CD4-positive, alpha-beta T cell treated with Interleukin-6 for 4 hours (primary cell): ENCODE measurements around the gene DDI2.
"Not testable (repeated sequence)": the region's sequence is repeated elsewhere in the genome, so short reads cannot be mapped to it uniquely, and the experiment has no call there.

Experiments
- DNase-seq: peaks from one replicate; pipeline ENCODE4 v3.0.0-alpha.2; 2020; ENCODE audit warnings: mixed read lengths

DDI2 gene

DNA sequence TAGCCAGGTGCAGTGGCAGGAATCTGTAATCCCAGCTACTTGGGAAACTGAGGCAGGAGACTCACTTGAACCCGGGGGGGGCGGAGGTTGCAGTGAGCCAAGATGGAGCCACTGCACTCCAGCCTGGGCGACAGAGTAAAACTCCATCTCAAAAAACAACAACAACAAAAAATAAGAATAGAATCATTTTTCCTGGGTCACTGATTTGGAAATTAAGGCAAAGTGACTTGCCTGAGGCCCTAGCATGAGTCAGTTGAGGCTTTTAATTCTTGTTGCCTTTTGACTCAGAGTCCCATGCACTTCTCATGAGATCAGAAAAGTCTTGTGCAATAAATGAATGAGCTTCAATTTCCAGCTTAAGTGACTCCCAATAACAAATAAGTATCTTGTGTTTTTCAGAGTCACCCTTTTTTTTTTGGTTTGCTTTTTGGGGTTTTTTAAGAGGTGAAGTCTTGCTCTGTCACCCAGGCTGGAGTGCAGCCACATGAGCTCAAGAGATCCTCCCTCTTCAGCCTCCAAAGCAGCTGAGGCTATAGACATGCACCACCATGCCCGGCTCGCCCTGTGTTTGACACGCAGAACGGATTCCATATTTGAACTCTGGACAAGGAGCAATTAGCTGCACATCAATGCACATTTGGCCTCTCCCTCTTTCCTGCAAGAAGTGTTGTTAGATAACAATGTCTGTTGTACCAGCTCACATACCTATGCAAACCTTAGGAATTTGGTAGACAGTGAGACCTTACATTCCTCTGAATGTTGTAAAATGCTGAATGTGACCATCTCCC, 63.5 kb downstream of the DDI2 start:
- no peak for DNase-seq

DNA sequence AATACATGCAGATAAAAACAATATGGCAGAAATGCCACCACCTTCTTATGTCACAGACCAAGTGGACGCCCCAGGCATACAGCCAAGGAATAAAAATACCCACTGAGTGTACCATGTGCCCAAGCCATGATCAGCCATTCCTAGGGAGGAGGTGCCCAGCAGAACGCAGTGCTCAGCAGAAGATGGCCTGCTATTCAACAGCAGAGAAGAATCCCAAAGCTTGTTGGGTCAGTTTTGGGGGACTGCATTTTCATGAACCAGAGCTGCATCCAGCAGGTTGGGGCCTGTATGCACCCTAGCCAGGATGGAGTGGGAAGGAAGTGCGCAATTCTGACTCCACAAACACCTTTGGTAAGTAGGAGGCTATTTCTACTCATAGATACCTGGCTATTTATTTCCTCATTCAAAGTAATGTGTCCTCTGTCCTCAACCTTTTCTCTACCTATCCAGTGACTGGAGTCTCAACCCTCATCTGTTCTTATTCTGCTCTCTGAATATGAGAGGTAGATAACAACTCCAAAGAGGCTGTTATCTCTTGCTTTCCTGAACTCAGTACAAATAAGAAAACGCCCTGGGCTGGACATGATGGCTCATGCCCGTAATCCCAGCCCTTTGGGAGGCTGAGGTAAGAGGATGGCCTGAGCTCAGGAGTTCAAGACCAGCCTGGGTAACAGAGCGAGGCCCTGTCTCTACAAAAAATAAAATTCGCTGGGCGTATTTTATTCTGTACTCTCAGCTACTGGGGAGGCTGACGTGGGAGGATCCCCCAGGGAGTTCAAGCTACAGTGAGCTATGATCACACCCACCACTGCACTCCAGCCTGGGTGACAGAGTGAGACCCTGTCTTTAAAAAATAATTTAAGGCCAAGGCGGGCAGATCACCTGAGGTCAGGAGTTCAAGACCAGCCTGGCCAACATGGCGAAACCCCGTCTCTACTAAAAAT, 64.4 kb downstream of the DDI2 start:
- DNase-seq = no peak

DNA sequence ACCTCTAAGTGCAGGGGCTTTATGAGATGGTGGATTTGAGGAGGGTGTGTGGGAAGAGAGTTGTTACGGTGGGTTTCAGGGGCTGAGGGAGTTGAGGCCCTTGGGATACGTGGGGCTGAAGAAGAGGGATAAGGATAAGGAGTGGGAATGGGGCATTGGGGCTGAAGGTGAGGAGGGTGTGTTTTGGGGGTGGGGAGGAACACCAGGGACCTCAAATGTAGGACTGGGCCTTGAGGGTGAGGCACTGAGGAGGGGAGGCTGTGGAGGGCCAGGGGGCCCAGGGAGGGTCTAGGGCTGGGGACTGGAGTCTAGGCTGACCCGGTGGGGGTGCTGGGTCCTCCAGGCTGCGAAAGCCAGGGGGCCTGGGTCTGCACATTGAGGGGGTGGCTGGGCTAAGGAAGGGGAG, 65.7 kb downstream of the DDI2 start:
- no peak for DNase-seq

DNA sequence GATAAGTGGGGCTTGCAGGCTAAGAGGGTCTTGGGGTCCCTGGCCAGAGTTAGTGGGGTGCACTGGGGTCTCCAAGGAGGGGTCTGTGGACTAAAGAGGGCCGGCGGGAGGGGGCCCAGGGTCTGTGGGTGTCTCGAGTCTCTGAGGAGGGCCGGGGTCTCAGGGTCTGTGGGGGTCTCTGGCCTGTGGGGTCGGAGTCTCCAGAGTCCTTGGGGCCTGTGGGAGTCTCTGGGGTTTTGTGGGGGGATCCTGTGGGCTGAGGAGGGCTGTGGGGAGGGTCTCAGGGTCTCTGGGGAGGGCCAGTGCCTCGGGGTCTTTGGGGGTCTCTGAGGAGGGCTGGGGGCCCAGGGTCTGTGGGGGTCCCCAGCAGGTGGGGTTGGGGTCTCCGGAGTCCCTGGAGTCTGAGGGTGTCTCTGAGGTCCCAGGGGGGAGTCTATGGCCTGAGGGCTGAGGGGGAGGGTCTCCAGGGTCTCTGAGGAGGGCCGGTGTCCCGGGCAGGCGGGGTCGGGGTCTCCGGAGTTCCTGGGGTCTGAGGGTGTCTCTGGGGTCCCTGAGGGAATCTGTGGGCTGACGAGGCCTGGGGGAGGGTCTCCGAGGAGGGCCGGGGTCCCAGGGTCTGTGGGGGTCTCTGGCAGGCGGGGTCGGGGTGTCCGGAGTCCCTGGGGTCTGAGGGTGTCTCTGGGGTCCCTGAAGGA, 66.2 kb downstream of the DDI2 start:
- no peak for DNase-seq

DNA sequence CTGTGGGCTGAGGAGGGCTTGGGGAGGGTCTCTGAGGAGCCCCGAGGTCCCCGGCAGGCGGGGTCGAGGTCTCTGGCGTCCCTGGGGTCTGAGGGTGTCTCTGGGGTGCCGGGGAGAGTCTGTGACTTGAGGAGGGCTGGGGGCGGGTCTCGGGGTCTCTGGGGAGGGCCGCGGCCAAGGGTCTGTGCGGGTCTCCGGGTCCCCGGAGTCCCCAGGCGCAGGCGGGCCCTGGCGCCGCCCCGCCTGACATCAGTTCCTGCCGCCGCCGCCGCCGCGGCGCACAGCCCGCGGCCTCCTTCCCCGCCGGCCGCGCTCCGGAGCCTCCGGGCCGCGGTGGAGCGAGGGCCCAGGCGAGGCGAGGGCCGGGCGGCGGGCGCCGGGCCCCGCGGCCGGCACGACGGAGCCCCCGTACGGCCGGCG, 66.8 kb downstream of the DDI2 start, which contains the start of gene PLEKHM2:
TSS of gene PLEKHM2 (plus strand) at position 279 of the 420 bp plus-strand sequence. CDS start 239 bp downstream, outside the sequence.
- DNase-seq = peak; percentile 65

DNA sequence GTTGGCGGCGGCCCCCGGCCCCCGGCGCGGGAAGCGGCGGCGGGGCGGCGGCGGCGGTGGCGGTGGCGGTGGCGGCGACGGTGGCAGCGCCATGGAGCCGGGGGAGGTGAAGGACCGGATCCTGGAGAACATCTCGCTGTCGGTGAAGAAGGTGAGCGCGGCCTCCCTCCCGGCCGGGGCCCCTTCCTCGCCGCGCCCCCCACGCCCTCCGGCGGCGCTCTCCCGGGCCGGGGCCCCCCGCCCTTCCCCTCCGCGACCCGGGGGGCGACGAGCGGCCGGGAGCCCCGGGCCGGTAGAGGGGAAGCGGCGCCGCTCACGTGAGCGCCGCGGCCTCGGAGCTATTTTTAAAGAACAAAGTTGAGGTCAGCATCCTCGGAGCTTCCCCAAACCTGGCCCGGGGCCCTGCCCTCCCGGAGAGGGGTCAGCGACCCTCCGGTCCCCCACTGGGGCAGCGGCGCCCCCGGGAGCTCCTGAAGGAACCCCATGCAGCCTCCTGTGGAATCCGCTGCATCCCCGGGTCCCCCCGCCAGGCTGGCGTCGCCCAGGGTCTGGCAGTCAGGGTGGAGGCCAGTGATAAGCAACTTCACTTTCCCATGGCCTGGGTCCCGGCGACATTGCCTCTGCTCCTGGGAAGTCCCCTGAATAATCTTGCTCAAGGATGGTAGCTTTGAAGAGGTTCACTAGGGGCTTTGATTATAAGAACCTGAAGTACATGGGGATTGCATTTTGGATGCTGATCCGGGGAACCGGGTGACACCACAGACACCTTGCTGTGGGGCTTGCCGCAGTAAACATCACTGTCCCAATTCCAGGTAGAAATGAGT, 67.4 kb downstream of the DDI2 start:
- peak; percentile 46 for DNase-seq

DNA sequence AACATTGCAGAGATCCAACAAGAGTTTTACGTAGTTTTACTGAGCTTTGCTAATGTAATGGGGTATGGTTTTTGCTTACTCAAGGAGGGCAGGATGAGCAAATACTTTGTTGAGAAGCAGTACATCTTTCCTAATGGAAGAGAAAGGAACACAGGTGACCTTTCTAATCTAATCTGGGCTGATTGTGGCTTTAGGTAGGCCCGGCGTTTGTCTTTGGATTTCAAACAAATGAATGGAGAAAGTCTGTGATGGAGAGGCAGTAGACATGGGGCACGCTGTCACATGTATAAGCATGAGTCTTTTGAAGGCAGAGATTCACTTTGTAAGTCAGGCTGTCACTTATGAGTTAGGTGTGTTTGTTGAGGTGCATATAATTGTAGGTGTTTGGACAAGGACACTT, 68.6 kb downstream of the DDI2 start:
- DNase-seq = no peak

DNA sequence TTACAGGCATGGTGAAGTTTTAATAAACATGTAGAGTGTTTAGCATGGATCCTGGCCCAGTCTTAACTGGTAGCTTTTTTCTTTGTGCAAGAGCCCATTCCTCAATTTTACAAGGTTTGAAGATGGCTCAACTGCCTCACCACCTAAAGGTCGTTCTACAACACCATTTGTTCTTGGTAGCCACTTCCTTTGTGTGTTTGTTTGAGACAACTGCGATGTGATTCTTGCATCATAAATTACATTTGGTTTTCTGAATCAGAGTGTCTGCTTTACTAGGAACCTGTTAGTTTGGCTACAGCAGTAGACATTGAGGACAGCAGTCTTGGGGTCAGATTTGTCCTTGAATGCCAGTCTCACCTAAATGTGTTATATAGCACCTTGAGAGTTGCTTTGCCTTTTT, 70.2 kb downstream of the DDI2 start:
- DNase-seq = no peak

DNA sequence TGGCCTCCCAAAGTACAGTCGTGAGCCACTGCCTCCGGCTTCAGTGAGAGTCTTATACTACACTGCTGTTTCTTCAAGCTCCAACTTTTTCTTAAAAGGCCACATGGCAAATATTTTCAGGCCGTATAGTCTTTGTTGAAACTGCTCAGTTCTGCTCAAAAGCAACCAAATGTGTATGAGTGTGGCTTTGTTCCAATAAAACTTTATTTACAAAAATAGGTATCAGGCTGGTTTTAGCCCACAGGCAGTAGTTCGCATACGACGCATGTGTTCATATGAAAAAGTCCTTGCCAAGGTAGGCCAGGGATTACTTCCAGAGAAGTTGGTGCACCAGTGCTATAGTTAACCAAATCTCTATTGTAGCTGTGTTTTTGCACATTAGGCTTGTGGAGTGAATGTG, 73.1 kb downstream of the DDI2 start:
- no peak for DNase-seq

DNA sequence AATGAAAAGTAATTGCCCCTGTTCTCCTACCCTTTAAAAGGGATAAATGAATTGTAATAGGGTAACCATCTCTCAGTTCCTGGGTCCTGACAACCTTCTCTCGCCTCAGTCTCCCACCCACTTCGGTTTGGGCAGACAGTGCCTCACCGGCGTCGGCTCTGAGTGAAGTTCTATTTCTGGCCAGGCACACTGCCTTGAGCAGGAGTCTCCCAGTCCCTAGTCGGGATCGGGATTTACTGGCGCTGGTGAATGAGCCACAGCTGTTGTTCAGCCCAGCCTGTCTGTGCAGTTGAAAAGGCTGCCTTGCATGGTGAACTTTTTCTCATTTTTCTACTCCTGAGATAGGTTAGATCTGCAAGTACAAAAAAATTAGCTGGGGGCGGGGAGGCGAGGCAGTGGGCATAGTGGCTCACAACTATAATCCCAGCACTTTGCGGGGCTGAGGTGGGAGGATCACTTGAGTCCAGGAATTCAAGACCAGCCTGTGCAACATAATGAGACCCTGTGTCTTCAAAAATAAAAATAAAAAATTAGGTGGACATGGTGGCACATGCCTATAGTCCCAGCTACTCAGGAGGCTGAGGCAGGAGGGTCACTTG, 74.3 kb downstream of the DDI2 start:
- DNase-seq = no peak

DNA sequence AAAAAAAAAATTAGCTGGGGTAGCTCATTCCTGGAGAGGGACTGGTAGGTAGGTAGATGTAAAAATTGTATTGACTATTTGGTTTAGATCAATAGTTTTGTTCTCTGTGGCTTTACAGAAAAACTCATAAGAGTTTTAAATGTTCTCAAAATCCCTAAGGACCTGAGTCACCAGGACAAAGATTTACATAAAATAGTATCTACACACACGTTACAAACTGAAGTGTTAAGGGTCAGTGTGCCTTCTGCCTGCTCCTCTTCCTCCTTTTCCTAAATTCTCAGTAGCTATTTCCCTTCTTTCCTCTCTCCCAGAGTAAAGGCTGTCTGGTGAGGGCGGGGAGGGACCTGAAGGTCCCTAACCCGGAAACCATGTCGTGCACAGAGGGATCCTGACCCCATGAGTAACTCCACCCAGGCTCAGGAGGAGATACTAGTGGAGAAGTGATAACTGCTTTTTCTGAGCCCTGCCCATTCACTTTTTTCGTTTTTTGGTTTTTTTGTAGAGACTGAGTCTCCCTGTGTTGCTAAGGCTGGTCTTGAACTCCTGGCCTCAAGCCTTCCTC, 74.9 kb downstream of the DDI2 start:
- DNase-seq = no peak

DNA sequence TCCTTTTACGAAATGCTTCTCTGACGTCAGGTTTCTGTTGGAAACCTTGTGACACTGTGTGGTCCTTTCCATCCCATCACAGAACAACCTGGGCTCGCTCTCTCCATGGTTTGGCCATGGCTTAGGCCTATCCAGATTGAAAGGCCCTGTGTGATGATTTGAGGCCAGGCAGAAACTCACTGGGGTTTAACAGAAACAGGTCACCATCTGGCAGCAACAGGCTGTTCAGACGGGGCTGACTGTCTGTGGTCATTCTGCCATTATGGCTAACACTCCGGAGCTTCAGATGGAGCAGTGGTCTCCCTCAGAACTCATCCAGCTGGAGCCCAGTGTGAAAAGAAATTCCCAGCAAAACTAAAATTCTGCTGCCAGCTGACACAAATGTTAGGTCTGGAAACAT, 76.1 kb downstream of the DDI2 start:
- DNase-seq = no peak

DNA sequence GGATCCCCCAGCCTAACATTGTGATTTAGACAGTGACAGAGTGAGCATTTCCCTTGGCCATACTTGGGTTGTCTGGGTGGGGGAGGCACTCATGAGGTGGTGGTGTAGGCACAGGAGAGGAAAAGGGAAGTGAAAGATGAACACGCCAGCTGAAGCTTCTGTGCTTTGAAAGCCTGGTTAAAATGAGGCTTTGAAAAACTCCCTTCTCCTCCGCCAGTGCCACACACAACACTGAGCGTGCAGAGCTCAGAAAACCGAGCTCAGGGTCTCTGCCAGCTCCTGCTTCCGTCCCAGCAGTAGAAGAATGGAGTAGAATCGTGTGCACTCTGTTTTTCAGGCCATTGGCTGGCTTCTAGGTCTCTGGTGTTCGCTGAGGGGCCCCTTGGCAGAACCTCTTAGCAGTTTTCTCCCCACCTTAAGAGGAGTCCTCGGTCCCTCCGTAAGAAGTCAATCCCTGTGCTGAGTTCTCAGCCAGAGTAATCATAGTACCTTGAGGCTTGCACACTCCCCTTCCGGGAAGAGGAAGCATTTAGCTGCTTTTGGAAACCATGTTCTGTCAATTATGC, 79.8 kb downstream of the DDI2 start:
- DNase-seq = peak; percentile 53

DNA sequence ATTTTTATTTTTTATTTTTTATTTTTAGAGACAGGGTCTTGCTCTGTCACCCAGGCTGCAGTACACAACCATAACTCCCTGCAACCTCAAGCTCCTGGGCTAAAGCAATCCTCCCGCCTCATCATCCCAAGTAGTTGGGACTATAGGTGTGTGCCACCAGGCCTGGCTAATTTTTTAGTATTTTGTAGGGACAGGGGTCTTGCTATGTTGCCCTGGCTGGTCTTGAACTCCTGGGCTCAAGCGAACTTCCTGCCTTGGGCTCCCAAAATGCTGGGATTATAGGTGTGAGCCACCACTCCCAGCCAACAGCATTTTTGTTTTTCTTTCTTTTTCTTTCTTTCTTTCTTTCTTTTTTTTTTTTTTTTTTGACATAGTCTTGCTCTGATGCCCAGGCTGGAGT, 80.9 kb downstream of the DDI2 start:
- DNase-seq = no peak

DNA sequence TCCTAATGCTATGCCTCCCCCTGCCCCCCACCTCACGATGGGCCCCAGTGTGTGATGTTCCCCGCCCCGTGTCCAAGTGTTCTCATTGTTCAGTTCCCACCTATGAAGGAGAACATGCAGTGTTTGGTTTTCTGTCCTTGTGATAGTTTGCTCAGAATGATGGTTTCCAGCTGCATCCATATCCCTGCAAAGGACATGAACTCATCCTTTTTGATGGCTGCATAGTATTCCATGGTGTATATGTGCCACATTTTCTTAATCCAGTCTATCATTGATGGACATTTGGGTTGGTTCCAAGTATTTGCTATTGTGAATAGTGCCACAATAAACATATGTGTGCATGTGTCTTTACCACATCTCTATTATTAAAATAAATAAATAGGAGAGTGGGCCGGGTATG, 82.1 kb downstream of the DDI2 start:
- not testable (repeated sequence) for DNase-seq

DNA sequence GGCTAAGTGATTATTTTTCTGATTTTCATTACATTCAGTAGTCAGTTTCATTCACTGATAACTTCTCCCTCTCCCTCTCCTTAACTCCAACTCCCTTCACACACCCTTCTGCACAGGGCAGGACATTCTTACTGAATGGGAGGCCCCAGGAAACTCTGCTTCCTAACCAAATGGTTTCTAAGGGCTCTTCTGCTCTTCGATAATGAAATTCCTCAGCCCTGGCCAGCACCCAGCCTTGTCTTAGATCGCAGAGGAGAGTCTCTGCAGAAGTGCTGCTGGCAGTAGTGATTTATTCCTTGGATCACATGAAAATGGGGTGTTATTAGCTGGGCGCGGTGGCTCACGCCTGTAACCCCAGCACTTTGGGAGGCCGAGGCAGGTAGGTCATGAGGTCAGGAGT, 83.2 kb downstream of the DDI2 start:
- DNase-seq = no peak

DNA sequence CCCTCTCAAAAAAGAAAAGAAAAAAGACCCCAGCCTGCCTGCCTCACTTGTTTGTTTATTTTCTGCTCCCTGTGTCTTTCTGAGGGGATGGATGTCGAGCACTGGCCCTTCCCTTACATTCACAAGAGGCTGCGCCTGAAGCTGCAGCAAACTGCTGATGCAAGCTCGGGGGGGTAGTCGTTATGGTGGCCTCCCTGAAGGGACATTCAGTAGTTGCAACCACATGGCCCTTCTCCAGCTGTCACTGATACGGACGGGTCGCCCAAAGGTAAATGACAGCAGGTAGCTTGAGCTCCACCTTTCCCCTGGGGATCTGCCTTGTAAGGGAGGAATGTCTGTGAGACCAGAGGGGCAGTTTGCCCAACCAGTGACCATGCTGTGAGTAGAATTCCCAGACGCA, 84.5 kb downstream of the DDI2 start:
- DNase-seq = no peak

DNA sequence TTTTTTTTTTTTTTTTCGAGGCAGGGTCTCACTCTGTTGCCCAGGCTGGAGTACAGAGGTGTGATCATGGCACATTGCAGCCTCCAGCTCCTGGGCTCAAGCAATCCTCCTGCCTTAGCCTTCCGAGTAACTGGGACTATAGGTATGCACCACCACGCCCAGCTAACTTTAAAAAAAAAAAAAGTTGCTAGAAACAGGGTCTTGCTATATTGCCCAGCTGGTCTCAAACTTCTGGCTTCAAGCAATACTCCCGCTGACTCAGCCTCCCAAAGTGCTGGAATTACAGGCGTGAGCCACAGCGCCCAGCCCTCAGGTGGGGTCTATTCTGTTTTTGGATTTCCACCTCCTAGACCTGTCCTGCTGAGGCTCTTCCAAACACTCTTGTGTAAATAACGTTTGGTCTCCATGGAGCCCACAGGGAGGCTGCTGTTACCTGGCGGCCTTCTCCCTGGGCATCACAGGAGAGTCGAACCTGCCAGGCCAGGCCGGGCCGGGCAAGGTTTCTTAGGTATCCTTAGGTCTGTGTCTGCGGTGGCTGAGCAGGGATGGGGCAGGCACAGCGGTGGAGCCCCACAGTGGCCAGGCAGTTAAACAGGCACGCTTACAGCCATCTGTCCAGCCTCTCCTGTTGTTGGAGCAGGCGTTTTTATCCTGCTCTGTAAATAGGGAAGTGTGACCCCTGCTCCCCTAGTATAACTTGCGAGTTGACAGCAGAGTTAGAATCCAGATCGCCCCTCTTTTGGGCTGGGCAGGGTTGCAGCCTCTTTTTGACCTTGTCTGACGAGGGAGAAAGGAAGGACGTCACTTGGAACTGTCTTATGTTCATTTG, 85.7 kb downstream of the DDI2 start:
- DNase-seq = no peak

DNA sequence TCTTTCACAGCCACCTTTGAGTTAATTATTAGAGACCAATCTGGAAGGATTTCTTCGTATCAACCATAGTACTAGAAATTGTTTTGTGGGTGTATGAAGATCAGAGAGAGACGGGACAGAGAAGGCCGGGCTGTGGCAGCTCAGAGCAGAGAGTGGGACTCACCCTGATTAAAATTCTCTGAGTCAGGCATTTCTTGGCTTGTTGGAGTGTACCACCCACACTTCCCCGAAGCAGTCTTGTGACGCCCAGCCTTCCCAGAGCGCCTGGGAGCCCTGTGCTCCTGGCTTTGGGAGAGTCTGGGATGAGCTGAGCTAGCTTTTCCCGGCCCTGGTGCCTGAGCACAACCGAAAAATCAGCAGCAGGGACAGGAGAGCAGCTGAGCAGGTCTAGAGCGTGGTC, 86.3 kb downstream of the DDI2 start:
- DNase-seq = no peak

DNA sequence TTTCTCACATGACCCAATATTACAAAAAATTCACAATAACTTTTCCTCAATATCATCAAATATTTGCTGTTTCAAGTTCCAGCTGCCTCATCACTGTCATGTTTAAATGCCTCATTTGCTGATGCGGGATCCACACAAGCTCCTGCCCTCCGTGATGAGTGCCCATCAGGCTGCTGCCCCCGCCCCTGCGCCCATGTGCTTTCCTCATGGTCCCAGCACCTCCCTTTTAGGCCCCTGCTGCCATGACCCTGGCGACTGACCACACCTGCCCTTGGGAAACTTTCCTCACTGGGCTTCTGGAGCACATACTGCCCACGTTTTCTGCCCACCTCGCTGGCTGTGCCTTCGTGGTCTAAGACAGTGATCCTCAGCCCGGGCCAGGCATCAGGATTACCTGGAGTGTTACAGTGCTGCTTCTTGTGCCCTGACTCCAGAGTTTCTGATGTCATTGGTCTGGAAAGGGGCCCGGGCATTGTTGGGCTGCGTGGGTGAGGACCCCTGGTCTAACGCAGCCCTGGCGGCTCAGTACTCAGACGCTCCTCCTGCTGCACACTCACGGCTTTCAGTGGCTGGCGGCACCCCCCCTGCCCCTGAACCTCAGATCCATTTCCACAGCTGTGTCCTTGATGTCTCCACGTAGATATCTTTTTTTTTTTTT, 87.4 kb downstream of the DDI2 start:
- no peak for DNase-seq
